Chondrocyte (in vitro differentiated cells): ENCODE data around the gene MRPS18A. TPM values are rescaled to one million over a fixed set of nuclear protein-coding genes. Genes with fewer than 3 reads are reported as not detected.

ENCODE experiments used
- DNase-seq: peaks from one replicate; pipeline ENCODE4 v3.0.0; 2021; ENCODE audit warnings: mixed read lengths, low spot score
- H3K27ac Mint-ChIP-seq: one replicate; pipeline ENCODE4 v1.8.0; 2021; ENCODE audit warnings: mild to moderate bottlenecking, moderate library complexity, mixed read lengths; ENCODE audit not compliant: unreplicated experiment
- H3K27me3 Mint-ChIP-seq: 2 replicates; pipeline ENCODE4 v1.8.0; 2021; ENCODE audit warnings: low read depth, mixed read lengths
- H3K36me3 Mint-ChIP-seq: 2 replicates; pipeline ENCODE4 v1.8.0; 2021; ENCODE audit warnings: low read depth, mixed read lengths
- H3K4me1 Mint-ChIP-seq: 2 replicates; pipeline ENCODE4 v1.8.0; 2021; ENCODE audit warnings: low read depth, mild to moderate bottlenecking, mixed read lengths
- H3K4me3 Mint-ChIP-seq: one replicate; pipeline ENCODE4 v1.8.0; 2021; ENCODE audit warnings: mild to moderate bottlenecking, moderate library complexity, mixed read lengths; ENCODE audit not compliant: unreplicated experiment
- H3K9me3 Mint-ChIP-seq: 2 replicates; pipeline ENCODE4 v1.8.0; 2021; ENCODE audit warnings: low read depth, mixed read lengths
- CTCF ChIP-seq: fragments of 200-600 bp; sonication (generic); IDR thresholded peaks from 2 replicates; pipeline ENCODE4 v1.5.0; 2021; ENCODE audit warnings: antibody characterized with exemption, mild to moderate bottlenecking, moderate library complexity
- total RNA-seq: library from RNA; stranded (reverse); gene quantifications from 3 replicates; pipeline ENCODE4 v1.2.1, GENCODE V29; 2021

Gene MRPS18A
- total RNA-seq, 1 donor from 2014 or later: 26.8 TPM

DNA sequence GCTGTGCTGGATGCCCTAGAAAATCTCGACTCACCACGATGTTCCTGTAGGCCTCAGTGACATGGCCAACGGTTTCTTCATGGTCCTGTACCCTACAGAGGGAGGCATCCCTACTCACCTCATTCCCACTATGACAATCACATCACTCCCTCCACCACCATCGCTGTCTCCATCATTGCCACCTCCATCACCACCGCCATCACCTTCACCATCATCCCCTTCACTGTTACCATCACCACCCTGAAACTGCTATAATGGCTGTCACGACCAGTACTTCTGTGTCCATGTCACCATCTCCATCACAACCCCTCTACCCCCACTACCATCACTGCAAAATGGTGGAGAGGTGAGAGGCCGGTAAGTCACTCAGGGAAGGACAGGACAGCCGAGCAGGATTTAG lies 29.8 kb upstream of the MRPS18A start:
- peaks cover 2% of the 10 kb centered on the region for H3K27me3 Mint-ChIP-seq
- TF ChIP-seq CTCF: no peak
- peak; percentile 1 for DNase-seq
- peaks cover 33% of the 10 kb centered on the region for H3K4me1 Mint-ChIP-seq
- H3K4me3 Mint-ChIP-seq: no peak overlapping the region
- no peak overlapping the region for H3K27ac Mint-ChIP-seq
- H3K36me3 Mint-ChIP-seq: no peaks in the 10 kb centered on the region
- H3K9me3 Mint-ChIP-seq: no peaks in the 10 kb centered on the region

- H3K27me3 Mint-ChIP-seq: peaks cover 3% of the 10 kb centered on the region
- H3K4me3 Mint-ChIP-seq: peak overlapping the region; percentile 41
These were observed 28.5 kb upstream of the MRPS18A start for GRCh38 chr6:43716099-43716498.

DNA sequence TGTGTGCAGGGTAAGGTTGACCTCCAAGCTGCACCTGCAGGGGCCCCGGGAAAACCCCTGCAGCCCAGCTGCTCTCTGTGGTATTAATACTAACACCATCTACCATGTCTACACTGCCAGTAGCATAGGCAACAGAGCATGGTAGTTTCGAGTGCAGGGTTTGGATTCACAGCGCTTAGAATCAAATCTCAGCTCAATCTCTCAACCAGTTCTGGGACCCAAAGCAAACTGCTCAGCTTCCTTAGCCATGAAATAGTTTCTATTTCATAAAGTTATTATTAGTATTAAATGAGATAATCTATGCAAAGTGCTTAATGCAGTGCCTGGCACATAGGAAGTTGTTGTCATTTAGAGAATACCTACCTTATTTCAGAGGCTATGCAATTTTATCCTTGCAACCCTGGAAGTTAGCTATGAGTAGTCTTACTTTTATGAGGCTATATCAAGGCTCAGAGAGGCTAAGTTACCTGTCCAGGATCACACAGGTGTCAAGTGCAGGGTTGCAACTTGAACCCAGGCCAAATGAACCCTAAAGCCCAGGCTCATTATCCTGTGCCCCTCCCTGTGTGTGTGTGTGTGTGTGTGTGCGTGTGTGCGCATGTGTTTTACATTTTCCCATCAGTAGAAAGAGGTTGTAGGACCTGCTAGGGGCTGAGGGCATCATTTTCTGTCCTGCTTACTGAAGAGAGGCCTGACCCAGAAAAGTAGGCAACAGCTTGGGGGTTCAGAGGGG lies 27.6 kb upstream of the MRPS18A start:
- Mint-ChIP-seq H3K27ac (no peak overlapping the region), H3K4me1 (peaks cover 33% of the 10 kb centered on the region), H3K27me3 (peaks cover 5% of the 10 kb centered on the region), H3K36me3 (no peaks in the 10 kb centered on the region), H3K9me3 (no peaks in the 10 kb centered on the region), H3K4me3 (no peak overlapping the region)
- TF ChIP-seq CTCF: no peak
- DNase-seq: peak; percentile 36

More at GRCh38 chr6:43716099-43716498, 28.5 kb upstream of the MRPS18A start:
- Mint-ChIP-seq H3K4me1 (peaks cover 33% of the 10 kb centered on the region), H3K9me3 (no peaks in the 10 kb centered on the region), H3K27ac (peak overlapping the region; percentile 59), H3K36me3 (no peaks in the 10 kb centered on the region)
- DNase-seq: peak; percentile 87
- TF ChIP-seq CTCF: no peak

- H3K4me3 Mint-ChIP-seq: no peak overlapping the region
- H3K9me3 Mint-ChIP-seq: no peaks in the 10 kb centered on the region
- H3K36me3 Mint-ChIP-seq: no peaks in the 10 kb centered on the region
- no peak overlapping the region for H3K27ac Mint-ChIP-seq
- no peak for DNase-seq
- peaks cover 38% of the 10 kb centered on the region for H3K4me1 Mint-ChIP-seq
- no peak for TF ChIP-seq CTCF
- peaks cover 5% of the 10 kb centered on the region for H3K27me3 Mint-ChIP-seq
These were observed 26.9 kb upstream of the MRPS18A start for GRCh38 chr6:43714311-43715055.

DNA sequence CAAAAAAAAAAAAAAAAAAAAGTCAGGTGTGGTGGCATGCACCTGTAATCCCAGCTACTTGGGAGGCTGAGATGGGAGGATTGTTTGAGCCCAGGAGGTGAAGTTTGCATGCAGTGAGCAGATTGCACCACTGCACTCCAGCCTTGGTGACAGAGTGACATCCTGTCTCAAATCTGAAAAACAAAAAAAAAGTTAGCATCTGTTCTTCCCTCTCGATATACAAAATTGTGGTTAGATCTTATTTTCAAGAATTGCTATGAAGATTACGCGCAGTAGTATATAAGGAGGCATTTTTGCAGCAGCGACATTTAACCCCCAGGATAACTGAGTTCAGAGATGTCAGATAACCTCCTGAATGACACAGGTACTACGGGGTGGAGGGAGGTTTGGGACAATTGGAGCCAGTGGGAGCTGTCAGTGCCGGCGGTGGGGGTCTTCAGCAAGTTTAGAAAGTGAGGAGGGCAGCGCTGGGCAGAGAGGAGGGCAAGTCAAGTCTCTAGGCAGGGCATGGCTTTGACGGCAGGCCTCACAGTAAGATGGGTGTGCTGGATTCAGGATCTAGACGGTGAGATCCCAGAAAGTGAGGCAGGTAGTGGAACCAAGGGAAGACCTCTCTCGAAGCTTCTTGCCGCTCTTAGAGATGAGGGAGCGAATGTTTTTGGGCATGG lies 26.2 kb upstream of the MRPS18A start:
- Mint-ChIP-seq H3K4me3 (no peak overlapping the region), H3K4me1 (peaks cover 45% of the 10 kb centered on the region), H3K27me3 (peaks cover 5% of the 10 kb centered on the region), H3K36me3 (no peaks in the 10 kb centered on the region), H3K27ac (no peak overlapping the region), H3K9me3 (no peaks in the 10 kb centered on the region)
- TF ChIP-seq CTCF: no peak
- DNase-seq: peak; percentile 22
